ENCODE results near the gene SLC35D3.
A peak's percentile ranks its signal among the peaks of the same experiment; 100 is the strongest.
"Not testable (repeated sequence)": the region's sequence is repeated elsewhere in the genome, so short reads cannot be mapped to it uniquely, and the experiment has no call there.

Gene SLC35D3

GRCh38 chr6:136923116-136923953, 1.2 kb downstream of the SLC35D3 start:
- FAIRE-seq: no peak

- no peak for FAIRE-seq
Measured at GRCh38 chr6:136923954-136924673, 2.0 kb downstream of the SLC35D3 start.

GRCh38 chr6:136926383-136926782, 4.3 kb downstream of the SLC35D3 start:
- FAIRE-seq: no peak

GRCh38 chr6:136927292-136927691, 5.2 kb downstream of the SLC35D3 start:
- no peak for FAIRE-seq

GRCh38 chr6:136930528-136930927, 8.4 kb downstream of the SLC35D3 start:
- FAIRE-seq: no peak

- no peak for FAIRE-seq
Measured at GRCh38 chr6:136932599-136932998, 10.5 kb downstream of the SLC35D3 start.

GRCh38 chr6:136945072-136945471, 23.0 kb downstream of the SLC35D3 start:
- no peak for FAIRE-seq

- no peak for FAIRE-seq
Measured at GRCh38 chr6:136945711-136946121, 23.6 kb downstream of the SLC35D3 start.

GRCh38 chr6:136947037-136947436, 24.9 kb downstream of the SLC35D3 start:
- no peak for FAIRE-seq

- FAIRE-seq: not testable (repeated sequence)
Measured at GRCh38 chr6:136949957-136950356, 27.9 kb downstream of the SLC35D3 start.

GRCh38 chr6:136950436-136951126, 28.5 kb downstream of the SLC35D3 start:
- FAIRE-seq: no peak

- no peak for FAIRE-seq
Measured at GRCh38 chr6:136952714-136953260, 30.7 kb downstream of the SLC35D3 start.

- FAIRE-seq: no peak
Measured at GRCh38 chr6:136955123-136955522, 33.0 kb downstream of the SLC35D3 start.

GRCh38 chr6:136956590-136957544, 34.8 kb downstream of the SLC35D3 start:
- peak; percentile 76 for FAIRE-seq

- FAIRE-seq: no peak
Measured at GRCh38 chr6:136958168-136958567, 36.1 kb downstream of the SLC35D3 start.

- no peak for FAIRE-seq
Measured at GRCh38 chr6:136959471-136959891, 37.4 kb downstream of the SLC35D3 start.

- FAIRE-seq: not testable (repeated sequence)
Measured at GRCh38 chr6:136959935-136960334, 37.8 kb downstream of the SLC35D3 start.

- FAIRE-seq: peak; percentile 30
Measured at GRCh38 chr6:136960781-136961180, 38.7 kb downstream of the SLC35D3 start.

- FAIRE-seq: no peak
Measured at GRCh38 chr6:136961848-136962247, 39.7 kb downstream of the SLC35D3 start.

- peak; percentile 94 for FAIRE-seq
Measured at GRCh38 chr6:136962661-136963060, 40.6 kb downstream of the SLC35D3 start.

- FAIRE-seq: no peak
Measured at GRCh38 chr6:136963259-136963658, 41.2 kb downstream of the SLC35D3 start.

- no peak for FAIRE-seq
Measured at GRCh38 chr6:136964398-136964797, 42.3 kb downstream of the SLC35D3 start.

Data from islet of Langerhans (tissue), 1 donor.